Astrocyte (in vitro differentiated cells and primary cell): ENCODE data around the gene OR51B4. TPM values are rescaled to one million over a fixed set of nuclear protein-coding genes. Genes with fewer than 3 reads are reported as not detected.
"Not testable (repeated sequence)": the region's sequence is repeated elsewhere in the genome, so short reads cannot be mapped to it uniquely, and the experiment has no call there.

Experiments used
- DNase-seq: peaks from one replicate; pipeline ENCODE4 v3.0.0-alpha.2; 2010; ENCODE audit warnings: low read depth
- FAIRE-seq: peaks from 2 replicates; lab custom pipeline; 2011; peaks lifted over from hg19 to GRCh38; lab: Jason Lieb, UNC
- H2AFZ ChIP-seq: 2 replicates; pipeline ENCODE4 v1.6.0; 2012; ENCODE audit warnings: low read depth, low read length, inconsistent platforms
- H3K27ac ChIP-seq: 2 replicates; pipeline ENCODE4 v1.5.1; 2011; ENCODE audit warnings: low read depth, low read length, inconsistent platforms
- H3K27me3 ChIP-seq: 2 replicates; pipeline ENCODE4 v1.6.0; 2011; ENCODE audit warnings: low read length, inconsistent platforms; ENCODE audit not compliant: insufficient read depth
- H3K36me3 ChIP-seq: 2 replicates; pipeline ENCODE4 v1.5.1; 2011; ENCODE audit warnings: low read length, inconsistent platforms; ENCODE audit not compliant: insufficient read depth
- H3K4me1 ChIP-seq: 2 replicates; pipeline ENCODE4 v1.5.1; 2011; ENCODE audit warnings: low read length, inconsistent platforms; ENCODE audit not compliant: insufficient read depth
- H3K4me2 ChIP-seq: 2 replicates; pipeline ENCODE4 v1.6.0; 2012; ENCODE audit warnings: low read length, inconsistent platforms
- H3K4me3 ChIP-seq: 2 replicates; pipeline ENCODE4 v1.5.1; 2011; ENCODE audit warnings: low read depth, mild to moderate bottlenecking, low read length, inconsistent platforms; ENCODE audit not compliant: insufficient read depth
- H3K79me2 ChIP-seq: 2 replicates; pipeline ENCODE4 v1.6.0; 2012; ENCODE audit warnings: mild to moderate bottlenecking, low read length, inconsistent platforms; ENCODE audit not compliant: insufficient read depth
- H3K9ac ChIP-seq: 2 replicates; pipeline ENCODE4 v1.6.0; 2012; ENCODE audit warnings: mild to moderate bottlenecking, low read length, inconsistent platforms
- H3K9me3 ChIP-seq: 2 replicates; pipeline ENCODE4 v1.5.1; 2012; ENCODE audit warnings: low read depth, mild to moderate bottlenecking, low read length, inconsistent platforms; ENCODE audit not compliant: insufficient read depth
- H4K20me1 ChIP-seq: 2 replicates; pipeline ENCODE4 v1.6.0; 2012; ENCODE audit warnings: low read length, inconsistent platforms; ENCODE audit not compliant: insufficient read depth
- H3K27ac Mint-ChIP-seq: one replicate; pipeline ENCODE4 v1.8.0; 2021; ENCODE audit warnings: mild to moderate bottlenecking, mixed read lengths; ENCODE audit not compliant: unreplicated experiment
- H3K27me3 Mint-ChIP-seq: one replicate; pipeline ENCODE4 v1.8.0; 2021; ENCODE audit warnings: low read depth, mixed read lengths; ENCODE audit not compliant: unreplicated experiment
- H3K36me3 Mint-ChIP-seq: one replicate; pipeline ENCODE4 v1.8.0; 2021; ENCODE audit warnings: low read depth, mixed read lengths; ENCODE audit not compliant: unreplicated experiment
- H3K4me1 Mint-ChIP-seq: one replicate; pipeline ENCODE4 v1.8.0; 2021; ENCODE audit warnings: low read depth, mixed read lengths; ENCODE audit not compliant: unreplicated experiment
- H3K4me3 Mint-ChIP-seq: one replicate; pipeline ENCODE4 v1.8.0; 2021; ENCODE audit warnings: mild to moderate bottlenecking, moderate library complexity, mixed read lengths; ENCODE audit not compliant: unreplicated experiment
- H3K9me3 Mint-ChIP-seq: one replicate; pipeline ENCODE4 v1.8.0; 2021; ENCODE audit warnings: mild to moderate bottlenecking, mixed read lengths; ENCODE audit not compliant: unreplicated experiment
- EZH2 ChIP-seq: IDR thresholded peaks from 2 replicates; pipeline ENCODE4 v1.6.1; 2012; ENCODE audit warnings: mild to moderate bottlenecking, low read length, inconsistent platforms; ENCODE audit not compliant: insufficient read depth
- total RNA-seq: library from RNA; stranded (reverse); gene quantifications from 2 replicates; pipeline ENCODE4 v1.2.1, GENCODE V29; 2021
- TF ChIP-seq, protein P1 (sequence below): IDR thresholded peaks from 2 replicates; pipeline ENCODE4 v1.5.1; 2011; ENCODE audit warnings: low read depth, mild to moderate bottlenecking, inconsistent platforms, low read length, moderate library complexity; ENCODE audit not compliant: insufficient read depth

OR51B4 gene
- total RNA-seq, 1 donor from 2014 or later, result not detected

DNA sequence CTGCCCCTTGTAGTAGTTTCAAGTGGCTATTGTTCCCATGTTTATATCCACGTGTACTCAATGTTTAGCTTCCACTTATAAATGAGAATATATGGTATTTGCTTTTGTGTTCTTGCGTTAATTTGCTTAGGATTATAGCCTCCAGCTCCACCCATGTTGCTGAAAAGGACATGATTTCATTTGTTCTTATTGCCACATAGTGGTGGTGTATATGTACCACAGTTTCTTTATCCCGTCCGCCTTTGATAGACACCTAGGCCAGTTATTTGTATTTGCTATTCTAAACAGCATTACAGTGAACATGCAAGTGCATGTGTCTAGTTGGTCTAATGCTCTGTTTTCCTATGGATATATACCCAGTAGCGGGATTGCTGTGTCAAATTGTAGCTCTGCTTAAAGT, 15.5 kb upstream of the OR51B4 start:
- H3K36me3 Mint-ChIP-seq, result no peaks in the 10 kb centered on the region
- DNase-seq (no peak), FAIRE-seq (no peak)
- H3K9ac ChIP-seq, result no peak overlapping the region
- H3K4me1 ChIP-seq, result no peaks in the 10 kb centered on the region
- no peaks in the 10 kb centered on the region for H3K27me3 Mint-ChIP-seq
- no peaks in the 10 kb centered on the region for H3K4me1 Mint-ChIP-seq
- no peak overlapping the region for H3K4me3 Mint-ChIP-seq
- no peak overlapping the region for H3K27ac ChIP-seq
- H3K9me3 ChIP-seq, result no peaks in the 10 kb centered on the region
- no peak overlapping the region for H2AFZ ChIP-seq
- no peak for TF ChIP-seq EZH2
- TF ChIP-seq, protein P1, sequence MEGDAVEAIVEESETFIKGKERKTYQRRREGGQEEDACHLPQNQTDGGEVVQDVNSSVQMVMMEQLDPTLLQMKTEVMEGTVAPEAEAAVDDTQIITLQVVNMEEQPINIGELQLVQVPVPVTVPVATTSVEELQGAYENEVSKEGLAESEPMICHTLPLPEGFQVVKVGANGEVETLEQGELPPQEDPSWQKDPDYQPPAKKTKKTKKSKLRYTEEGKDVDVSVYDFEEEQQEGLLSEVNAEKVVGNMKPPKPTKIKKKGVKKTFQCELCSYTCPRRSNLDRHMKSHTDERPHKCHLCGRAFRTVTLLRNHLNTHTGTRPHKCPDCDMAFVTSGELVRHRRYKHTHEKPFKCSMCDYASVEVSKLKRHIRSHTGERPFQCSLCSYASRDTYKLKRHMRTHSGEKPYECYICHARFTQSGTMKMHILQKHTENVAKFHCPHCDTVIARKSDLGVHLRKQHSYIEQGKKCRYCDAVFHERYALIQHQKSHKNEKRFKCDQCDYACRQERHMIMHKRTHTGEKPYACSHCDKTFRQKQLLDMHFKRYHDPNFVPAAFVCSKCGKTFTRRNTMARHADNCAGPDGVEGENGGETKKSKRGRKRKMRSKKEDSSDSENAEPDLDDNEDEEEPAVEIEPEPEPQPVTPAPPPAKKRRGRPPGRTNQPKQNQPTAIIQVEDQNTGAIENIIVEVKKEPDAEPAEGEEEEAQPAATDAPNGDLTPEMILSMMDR, result no peak
- no peaks in the 10 kb centered on the region for H3K27me3 ChIP-seq
- no peak overlapping the region for H3K27ac Mint-ChIP-seq
- no peaks in the 10 kb centered on the region for H3K9me3 Mint-ChIP-seq
- no peaks in the 10 kb centered on the region for H3K36me3 ChIP-seq
- no peak overlapping the region for H3K4me2 ChIP-seq
- H3K4me3 ChIP-seq, result no peak overlapping the region
- H3K79me2 ChIP-seq, result no peaks in the 10 kb centered on the region
- no peaks in the 10 kb centered on the region for H4K20me1 ChIP-seq

DNA sequence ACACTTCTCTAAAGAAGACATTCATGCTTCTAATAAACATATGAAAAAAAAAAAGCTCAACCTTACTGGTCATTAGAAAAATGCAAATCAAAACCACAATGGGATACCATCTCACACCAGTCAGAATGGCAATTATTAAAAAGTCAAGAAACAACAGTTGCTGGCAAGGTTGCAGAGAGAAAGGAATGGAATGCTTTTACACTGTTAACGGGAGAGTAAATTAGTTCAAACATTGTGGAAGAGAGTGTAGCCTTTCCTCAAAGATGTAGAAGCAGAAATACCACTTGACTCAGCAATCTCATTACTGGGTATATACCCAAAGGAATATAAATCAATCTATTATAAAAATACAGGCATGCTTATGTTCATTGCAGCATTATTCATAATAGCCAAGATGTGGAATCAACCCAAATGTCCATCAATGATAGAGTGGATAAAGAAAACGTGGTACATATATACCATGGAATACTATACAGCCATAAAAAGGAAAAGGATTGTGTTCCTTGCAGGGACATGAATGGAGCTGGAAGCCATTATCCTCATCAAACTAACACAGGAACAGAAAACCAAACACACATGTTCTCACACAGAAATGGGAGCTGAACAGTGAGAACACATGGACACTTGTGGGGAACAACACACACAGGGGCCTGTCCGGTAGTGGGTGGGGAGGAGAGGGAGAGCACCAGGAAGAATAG, 11.7 kb upstream of the OR51B4 start:
- not testable (repeated sequence) for H3K36me3 ChIP-seq

DNA sequence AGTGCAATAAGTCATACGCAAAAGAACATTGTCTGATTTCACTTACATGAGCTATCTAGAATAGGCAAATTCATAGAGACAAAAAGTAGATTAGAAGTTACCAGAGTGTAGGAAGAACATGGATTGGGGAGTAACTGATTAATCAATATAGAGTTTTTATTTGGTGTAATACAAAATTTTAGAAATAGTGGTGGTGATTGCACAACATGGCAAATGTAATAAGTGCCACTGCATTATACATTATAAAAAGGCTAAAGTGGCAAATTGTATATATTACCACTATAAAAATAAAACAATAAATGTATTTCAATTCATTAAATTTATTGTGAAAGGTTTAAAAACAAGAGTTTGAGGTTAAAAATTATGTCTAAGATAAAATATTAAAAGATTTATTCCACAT, 8.7 kb upstream of the OR51B4 start:
- Histone ChIP-seq H3K27me3 (no peaks in the 10 kb centered on the region), H3K4me1 (no peaks in the 10 kb centered on the region), H3K79me2 (no peaks in the 10 kb centered on the region), H3K4me2 (no peak overlapping the region), H3K4me3 (no peak overlapping the region), H3K9me3 (no peaks in the 10 kb centered on the region), H2AFZ (no peak overlapping the region), H3K36me3 (no peaks in the 10 kb centered on the region), H3K27ac (no peak overlapping the region), H4K20me1 (no peaks in the 10 kb centered on the region), H3K9ac (no peak overlapping the region)
- DNase-seq, result no peak
- no peak for TF ChIP-seq EZH2
- TF ChIP-seq, protein P1, result no peak
- FAIRE-seq, result no peak
- Mint-ChIP-seq H3K4me1 (peaks cover 2% of the 10 kb centered on the region), H3K9me3 (no peaks in the 10 kb centered on the region), H3K36me3 (no peaks in the 10 kb centered on the region), H3K27ac (no peak overlapping the region), H3K4me3 (no peak overlapping the region), H3K27me3 (no peaks in the 10 kb centered on the region)

More for the DNA sequence above, 11.7 kb upstream of the OR51B4 start:
- H3K9ac ChIP-seq, DNase-seq, H4K20me1 ChIP-seq, H3K4me1 ChIP-seq, H3K27ac ChIP-seq, H3K9me3 ChIP-seq, H3K4me2 ChIP-seq, H3K4me1 Mint-ChIP-seq, H3K27ac Mint-ChIP-seq, H2AFZ ChIP-seq, H3K4me3 Mint-ChIP-seq, H3K27me3 Mint-ChIP-seq, FAIRE-seq, H3K36me3 Mint-ChIP-seq, H3K79me2 ChIP-seq, H3K4me3 ChIP-seq, H3K27me3 ChIP-seq, H3K9me3 Mint-ChIP-seq: not testable (repeated sequence)
